Measurements from ENCODE around the gene IGFBP4.

IGFBP4 gene

GRCh38 chr17:40432864-40433528 lies 10.3 kb upstream of the IGFBP4 start:
- no peak overlapping the region for H3K4me3 ChIP-seq (ENCODE audit: low read depth, low read length)
- TF ChIP-seq CTCF (IDR thresholded peaks at IDR 0.05; ENCODE audit: low read depth, low read length) = no peak

- no peak overlapping the region for H3K4me3 ChIP-seq (ENCODE audit: low read depth, low read length)
- TF ChIP-seq CTCF (IDR thresholded peaks at IDR 0.05; ENCODE audit: low read depth, low read length) = peak; percentile 57
These were observed 9.5 kb upstream of the IGFBP4 start for GRCh38 chr17:40433551-40434415.

GRCh38 chr17:40436636-40437035 lies 6.6 kb upstream of the IGFBP4 start:
- TF ChIP-seq CTCF (IDR thresholded peaks at IDR 0.05; ENCODE audit: low read depth, low read length) = no peak
- H3K4me3 ChIP-seq (ENCODE audit: low read depth, low read length) = no peak overlapping the region

- no peak for TF ChIP-seq CTCF (IDR thresholded peaks at IDR 0.05; ENCODE audit: low read depth, low read length)
- H3K4me3 ChIP-seq (ENCODE audit: low read depth, low read length) = no peak overlapping the region
These were observed 6.0 kb upstream of the IGFBP4 start for GRCh38 chr17:40437095-40437732.

- TF ChIP-seq CTCF (IDR thresholded peaks at IDR 0.05; ENCODE audit: low read depth, low read length) = no peak
- H3K4me3 ChIP-seq (ENCODE audit: low read depth, low read length) = no peak overlapping the region
These were observed 3.1 kb upstream of the IGFBP4 start for GRCh38 chr17:40440166-40440565.

GRCh38 chr17:40442392-40443195 lies 656 bp upstream of the IGFBP4 start:
- peak overlapping the region; percentile 99 for H3K4me3 ChIP-seq (ENCODE audit: low read depth, low read length)
- no peak for TF ChIP-seq CTCF (IDR thresholded peaks at IDR 0.05; ENCODE audit: low read depth, low read length)

Data from WI38 (cell line).